GM19397 (cell line): ENCODE measurements around the gene TMIGD2.

Experiments
- ATAC-seq: cut with Tn5 transposase; IDR thresholded peaks from one replicate; pipeline ENCODE4 v1.9.1; 2021; ENCODE audit warnings: mild to moderate bottlenecking, moderate library complexity; ENCODE audit not compliant: unreplicated experiment

TMIGD2 gene

DNA sequence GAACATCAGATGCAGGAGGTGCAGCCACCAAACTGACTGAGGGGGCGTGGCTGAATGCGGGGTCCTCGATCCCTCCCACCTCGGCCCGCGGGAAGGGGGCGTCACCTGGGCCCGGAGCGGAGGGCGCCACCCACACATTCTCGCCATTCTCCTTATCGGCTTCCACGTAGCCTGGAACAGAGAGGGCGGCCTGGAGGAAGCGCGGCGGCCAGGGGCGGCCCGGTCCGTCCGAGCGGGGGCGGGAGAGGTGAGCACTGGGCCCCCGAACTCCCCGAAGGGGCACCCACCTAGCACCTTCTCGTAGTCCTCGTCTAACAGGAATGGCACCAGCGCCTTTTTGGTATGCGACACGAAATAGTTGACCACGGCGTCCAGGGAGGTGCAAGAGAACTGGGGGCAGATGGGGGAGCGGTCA is 24.7 kb upstream of the TMIGD2 start:
- no peak for ATAC-seq

DNA sequence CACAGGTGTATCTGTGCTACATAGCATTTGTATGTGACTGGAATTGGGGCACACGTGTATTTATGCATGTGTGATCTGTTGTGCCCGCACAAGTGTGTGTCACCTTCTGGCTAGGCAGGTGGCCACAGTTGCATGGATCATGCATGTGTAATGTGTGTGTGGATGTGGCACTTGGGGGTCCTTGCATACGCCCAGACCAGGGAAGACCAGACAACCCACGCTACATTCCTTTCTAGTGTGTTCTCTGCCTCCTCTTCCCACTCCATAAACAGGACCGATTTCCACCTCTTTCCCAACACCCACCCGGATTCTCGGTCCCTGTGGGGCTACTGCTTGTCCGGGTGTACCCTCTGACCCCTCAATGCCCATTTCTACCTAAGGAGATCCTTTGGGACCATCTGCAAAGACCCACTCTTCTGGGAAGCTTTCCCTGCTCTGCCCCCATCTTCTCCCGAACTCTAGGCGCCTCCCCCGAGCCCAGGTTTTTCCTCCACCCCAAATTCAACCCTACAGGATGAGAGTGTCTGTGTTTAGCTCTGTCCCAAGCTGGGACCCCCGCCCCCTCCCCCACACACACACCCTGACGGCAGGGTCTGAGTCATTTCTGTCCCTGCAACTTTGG is 24.1 kb upstream of the TMIGD2 start:
- no peak for ATAC-seq

DNA sequence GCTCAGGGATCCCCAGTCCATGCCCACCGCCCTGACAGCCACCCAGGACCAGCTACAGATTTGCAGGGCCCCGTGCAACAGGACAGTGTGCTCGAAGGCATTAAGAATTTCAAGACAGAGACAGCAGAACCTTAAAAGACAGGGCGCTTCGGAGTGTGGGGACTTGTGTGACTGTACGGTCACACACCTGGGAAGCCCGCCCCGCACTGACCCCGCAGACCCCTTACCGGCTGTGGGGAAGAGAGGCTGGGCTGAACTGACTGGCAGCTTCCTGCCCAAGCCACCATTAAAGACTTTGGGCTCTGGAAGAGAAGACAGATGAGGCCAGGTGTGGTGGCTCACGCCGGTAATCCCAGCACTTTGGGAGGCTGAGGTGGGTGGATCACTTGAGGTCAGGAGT is 22.0 kb upstream of the TMIGD2 start:
- ATAC-seq: no peak

DNA sequence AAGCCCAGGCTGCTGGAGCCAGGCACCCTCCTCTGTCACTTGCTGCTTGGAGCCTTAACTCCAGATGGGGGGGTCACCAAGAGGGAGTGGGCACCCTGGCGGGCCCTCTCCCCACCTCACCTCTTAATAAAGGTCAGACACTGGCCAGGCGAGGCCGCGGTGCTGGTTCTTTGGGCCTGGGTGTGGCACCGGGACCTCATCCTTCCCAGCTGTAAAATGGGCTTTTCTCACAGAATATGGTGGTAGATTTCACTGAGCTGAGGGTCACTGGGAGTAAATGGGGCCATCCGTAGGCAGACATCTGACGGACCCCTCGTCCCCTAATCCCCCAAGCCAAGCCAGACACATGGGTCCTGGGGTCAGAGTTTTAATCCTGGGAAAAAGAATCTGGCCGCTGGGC is 21.5 kb upstream of the TMIGD2 start:
- no peak for ATAC-seq

DNA sequence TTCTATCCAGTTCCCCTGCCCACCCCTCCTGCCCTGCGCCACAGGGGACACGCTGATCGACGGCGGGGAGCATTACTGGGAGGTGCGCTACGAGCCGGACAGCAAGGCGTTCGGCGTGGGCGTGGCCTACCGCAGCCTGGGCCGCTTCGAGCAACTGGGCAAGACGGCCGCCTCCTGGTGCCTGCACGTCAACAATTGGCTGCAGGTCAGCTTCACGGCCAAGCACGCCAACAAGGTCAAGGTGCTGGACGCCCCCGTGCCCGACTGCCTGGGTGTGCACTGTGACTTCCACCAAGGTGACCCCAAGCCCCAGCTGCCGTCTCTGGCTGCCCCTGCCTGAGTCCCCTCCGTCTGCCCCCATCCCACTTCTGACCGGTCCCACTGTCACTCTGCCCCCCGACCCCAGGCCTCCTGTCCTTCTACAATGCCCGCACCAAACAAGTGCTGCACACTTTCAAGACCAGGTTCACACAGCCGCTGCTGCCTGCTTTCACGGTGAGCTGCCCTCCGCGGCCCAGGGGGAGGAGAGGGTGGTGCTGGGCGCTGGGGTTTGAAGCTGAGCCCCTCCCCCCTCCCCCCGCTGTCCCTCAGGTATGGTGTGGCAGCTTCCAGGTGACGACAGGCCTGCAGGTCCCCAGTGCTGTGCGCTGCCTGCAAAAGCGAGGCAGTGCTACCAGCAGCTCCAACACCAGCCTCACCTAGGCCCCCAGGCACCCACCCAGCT is 20.9 kb upstream of the TMIGD2 start:
- ATAC-seq: no peak

DNA sequence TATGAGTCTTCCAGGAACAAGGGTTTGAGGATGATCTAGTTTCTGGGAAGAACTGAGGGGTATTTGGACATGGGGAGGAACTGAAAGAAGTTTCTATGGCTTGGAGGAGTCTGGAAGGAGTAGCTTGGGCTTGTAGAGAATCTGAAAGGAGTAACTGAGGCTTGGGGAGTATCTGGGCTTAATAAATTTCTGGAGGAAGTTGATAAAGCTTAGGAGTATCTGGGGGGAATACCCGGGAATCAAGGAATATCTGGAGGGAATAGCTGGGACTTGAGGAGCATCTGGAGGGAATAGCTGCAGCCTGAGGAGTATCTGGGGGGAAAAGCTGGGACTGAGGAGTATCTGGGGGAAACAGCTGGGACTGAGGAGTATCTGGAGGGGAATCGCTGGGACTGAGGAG is 18.2 kb upstream of the TMIGD2 start:
- ATAC-seq: no peak

DNA sequence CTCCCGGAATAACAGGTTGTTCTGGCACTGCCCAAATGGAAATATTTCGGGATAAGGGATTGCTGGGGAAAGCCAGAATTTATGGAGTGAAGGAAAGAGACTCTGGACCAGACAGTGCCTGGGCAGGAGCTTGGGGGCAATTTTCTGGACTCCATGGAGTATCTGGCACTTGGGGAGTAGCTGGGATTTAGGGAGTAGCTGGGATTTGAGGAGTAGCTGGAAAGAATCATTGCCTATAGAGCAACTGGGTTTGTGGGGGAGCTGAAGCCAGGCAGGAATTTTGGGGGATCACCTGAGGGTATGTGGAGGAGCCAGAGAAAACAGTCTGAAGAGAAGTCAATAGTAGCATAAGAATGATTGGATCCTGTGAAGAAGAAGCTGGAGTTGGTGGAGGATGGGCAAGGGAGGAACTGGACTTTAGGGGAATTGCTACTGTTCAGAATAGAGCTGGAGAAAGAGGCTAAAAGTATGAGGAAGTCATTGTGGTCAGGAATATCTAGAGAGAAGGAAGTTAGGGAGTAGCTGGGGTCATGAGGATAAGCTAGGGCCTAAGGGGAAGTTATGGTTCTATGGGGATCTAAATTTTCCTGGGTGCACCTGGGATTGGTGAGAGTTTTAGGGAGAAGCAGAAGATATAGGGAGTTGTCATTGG is 17.0 kb upstream of the TMIGD2 start:
- ATAC-seq: no peak

DNA sequence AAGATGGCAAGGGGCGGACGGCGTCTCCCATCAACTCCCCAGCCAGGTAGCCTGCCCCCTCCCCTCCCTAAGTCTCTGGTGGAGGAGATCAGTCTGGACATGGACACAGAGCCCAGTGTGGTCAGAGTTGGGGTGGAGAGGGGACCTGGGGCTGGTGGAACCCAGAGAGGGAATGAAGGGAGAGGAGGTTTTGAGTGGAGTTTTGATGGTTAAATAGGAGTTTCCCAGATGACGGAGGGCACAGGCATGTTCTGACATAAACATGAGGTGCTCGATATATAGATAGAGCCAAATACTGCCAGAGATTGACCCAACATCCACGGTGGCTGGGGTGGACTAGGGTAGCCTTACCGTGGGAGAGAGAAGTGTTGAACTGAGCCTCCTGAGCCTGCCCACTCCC is 16.3 kb upstream of the TMIGD2 start:
- no peak for ATAC-seq

DNA sequence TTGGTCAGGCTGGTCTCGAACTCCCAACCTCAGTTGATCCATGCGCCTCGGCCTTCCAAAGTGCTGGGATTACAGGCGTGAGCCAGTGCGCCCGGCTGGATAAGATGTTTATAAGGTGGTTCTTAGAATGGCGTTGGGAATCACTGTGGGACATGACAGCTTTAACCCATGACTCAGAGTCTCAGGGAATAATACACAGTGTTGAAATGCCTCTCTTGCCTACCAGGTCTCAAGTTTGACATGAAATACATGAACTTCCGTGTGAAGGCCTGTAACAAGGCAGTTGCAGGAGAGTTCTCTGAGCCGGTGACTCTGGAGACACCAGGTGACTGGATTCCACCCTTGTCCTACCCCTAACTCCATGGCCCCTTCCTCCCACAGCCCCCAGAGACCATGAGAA is 14.8 kb upstream of the TMIGD2 start:
- no peak for ATAC-seq

DNA sequence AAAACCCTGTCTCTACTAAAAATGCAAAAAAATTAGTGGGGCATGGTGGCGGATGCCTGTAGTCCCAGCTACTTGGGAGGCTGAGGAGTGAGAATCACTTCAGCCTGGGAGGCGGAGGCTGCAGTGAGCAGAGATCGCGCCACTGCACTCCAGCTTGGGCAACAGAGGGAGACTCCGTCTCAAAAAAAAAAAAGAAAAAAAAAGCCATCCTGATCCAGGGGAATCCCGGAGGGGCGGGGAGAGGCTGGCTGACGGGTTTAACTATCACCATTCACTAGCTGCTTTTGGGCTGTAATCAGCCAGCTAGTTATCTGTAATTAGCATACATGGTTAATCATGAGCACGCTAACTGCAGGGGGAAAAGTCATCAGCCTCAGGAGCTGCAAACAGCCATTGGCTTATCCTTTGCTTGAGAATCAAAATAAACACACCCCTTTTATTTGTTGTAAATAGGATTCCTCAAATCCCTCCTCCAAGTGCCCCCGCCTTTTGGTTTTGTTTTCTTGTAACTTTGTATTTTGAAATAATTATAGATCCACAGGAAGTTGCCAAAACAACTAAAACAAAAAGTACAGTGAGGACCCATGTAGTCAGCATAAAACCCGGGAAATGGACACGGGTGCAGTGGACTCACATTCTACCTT is 11.8 kb upstream of the TMIGD2 start:
- no peak for ATAC-seq

DNA sequence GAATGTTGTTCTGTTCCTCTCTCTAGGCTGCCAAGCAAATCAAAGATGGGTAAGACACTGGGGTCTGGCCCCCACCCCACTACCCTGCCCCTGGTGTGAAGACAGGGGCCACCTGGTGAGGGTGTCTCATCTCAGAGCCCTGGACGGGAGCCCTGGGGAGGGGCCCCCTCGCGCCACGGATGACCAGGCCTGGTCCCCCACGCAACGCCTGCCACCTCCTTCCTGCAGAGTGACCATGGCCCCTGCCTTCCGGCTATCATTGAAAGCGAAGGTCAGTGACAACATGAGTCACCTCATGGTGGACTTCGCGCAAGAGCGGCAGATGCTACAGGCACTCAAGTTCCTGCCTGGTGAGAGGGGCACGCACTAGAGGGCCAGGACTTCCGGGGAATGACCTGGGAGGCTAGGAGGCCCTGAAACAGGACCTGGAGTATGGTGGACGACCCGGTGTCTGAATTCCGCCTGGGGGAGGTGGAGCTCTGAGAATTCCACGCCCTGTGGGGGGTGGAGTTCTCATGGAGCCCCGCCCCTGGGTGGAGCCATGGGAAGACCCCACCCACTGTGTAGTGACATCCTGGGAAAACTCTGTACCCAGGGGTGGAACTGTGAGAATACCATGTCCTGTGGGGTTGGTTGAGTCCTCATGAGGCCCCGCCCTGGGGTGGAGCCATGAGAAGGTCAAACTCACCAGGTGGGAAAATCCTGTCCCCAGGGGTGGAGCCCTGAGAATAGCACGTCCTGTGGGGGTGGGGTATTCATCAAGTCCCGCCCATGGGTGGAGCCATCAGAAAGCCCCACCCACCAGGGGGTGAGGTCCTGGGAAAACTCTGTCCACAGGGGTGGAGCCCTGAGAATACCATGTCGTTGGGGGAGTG is 8.3 kb upstream of the TMIGD2 start:
- ATAC-seq: no peak

DNA sequence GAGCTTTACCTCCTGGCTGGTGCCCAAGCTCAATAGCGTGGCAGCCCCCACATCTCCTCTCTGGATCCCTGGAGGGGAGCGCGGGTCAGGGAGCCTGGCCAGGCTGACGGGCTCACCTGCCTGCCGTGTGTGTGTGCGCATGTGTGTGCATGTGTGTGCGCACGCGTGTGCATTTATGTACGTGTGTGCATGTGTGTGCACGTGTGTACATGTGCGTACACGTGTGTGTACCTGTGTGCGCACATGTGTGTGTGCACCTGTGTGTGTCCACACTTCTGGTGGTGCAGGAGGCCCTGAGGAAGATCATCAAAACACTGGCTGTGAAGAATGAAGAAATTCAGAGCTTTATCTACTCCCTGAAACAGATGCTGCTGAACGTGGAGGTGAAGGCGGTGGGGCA is 3.5 kb upstream of the TMIGD2 start:
- ATAC-seq: no peak

DNA sequence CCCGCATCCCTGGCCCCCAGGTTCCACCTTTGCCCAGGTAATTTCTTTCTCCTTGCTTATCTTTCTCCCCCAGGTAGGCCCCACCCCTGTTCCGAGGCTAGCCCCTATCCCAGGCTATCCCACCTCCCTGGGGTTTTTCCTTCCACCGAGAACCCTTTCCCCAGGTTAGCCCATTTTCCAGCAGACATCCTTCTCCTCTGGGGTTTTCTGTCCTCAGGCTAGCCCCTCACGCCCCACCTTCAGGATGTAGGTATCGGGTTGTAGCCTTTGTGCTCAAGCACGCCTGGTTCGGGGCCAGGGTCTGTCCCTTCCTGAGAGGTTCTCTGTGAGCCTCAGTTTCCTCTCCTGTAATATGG is 3.0 kb upstream of the TMIGD2 start:
- ATAC-seq: no peak

DNA sequence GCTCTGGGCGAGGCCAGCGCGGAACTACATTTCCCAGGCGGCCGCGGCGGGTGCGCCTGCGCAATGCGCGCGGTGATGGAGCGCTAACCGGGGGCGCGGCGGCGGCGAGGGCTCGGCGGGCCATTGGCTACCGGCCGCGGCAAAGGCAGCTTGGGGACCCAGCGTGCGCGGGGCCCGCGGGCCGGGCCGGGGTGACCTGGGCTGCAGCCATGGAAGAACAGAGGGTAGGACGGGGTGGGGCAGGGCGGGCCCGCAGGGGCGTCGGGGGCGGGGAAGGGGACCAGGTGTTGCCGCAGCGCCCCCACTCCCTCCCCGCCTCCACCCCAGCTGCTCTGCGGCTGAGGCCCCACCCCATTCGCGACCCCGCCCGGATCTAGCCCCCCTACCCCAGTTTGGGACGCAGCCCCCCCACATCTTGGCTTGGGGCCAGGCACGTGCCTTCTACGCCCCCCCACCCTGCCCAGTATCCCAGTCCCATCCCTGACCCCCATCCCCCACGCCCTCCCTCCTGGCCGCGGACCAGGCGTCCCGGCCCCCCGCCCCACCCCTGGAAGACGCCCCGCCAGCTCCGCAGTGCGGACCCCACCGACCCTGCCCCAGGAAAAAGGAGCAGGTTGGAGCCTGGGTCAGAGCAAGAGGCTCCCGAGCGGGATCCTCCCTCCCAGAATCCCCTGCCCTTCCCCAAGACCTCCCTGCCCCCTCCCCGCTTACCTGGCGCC is 2.5 kb upstream of the TMIGD2 start, which contains the start of gene FSD1:
FSD1 (plus strand) TSS at position 61 of the 719 bp plus-strand sequence; CDS start at position 210, 149 bp downstream.
- no peak for ATAC-seq

DNA sequence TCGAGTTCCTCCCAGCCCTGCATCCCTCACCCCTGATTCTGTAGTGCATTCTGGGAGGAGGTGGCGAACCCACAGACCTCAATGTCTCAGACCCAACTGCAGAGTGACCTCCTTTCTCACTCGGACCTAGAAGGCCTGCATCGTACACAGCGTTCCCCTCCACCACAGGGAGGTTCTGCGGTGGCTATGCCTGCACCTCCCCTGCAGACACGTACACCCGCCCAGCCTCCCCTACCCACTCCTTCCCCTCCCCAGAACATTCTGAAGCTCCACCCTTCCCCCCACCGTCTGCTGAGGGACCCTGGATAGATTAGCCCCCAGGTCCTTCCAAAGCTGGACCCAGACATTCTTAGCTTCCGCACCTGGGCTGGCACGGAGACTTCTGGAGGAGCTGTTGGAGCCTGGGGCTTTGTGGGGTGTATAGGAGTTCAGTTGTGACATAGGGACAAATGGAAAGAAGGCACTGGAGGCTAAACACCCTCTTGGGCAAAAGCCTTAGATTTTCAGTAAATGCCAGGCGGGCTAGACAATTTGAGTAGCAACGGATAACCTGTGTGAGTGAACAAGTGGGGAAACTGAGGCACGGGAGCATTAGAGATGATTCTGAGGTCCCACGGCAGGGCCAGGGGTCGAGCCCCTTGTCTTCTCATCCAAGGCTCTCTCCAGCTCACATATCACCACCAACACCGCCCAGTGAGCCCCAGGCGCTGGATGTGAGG is 1.8 kb upstream of the TMIGD2 start:
- ATAC-seq: no peak

DNA sequence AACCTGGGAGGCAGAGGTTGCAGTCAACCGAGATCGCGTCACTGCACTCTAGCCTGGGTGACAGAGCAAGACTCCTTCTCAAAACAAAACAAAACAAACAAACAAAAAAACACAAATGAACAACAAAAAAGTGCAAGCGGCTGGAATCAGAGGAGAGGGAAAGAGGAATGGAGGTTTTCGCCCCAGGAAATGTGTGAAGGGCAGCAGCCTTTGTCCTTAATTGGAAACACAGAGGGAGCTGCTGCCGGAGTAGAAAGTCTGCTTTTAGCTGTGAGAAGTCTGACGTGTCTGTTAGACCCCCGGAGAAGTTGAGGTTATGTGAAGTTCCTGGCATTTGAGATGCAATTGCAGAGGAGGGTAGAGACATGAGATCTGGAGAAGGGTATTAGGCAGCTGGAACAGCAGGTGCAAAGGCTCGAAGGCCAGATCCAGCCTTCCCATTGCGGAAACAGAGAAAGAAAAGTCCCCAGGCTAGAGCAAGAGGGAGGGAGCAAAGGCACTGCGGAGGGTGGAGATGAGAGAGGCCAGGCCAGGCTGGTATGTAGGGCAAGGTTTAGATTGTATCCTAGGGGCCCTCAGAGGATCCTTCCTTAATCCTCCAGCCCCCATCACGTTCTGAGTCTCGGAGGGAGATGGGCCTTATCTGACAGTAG is 473 bp downstream of the TMIGD2 start:
- ATAC-seq: no peak

DNA sequence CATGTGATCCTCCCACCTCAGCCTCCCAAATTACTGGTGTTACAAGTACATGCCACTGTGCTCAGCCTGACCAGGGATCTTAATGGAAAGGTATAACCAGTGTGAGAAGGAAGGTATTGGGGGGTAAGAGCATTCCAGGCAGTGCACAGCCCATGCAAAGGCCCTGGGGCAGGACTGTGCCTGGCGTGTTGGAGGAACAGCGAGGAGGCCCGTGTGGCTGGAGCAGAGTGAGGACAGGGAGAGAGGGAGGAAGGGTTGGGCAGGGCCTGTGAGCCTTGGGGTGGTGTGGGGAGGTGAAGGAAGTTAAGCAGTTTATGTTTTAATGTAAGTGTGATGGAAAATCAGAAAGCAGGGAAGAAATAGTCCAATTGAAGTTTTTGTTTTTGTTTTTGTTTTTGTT is 1.6 kb downstream of the TMIGD2 start:
- no peak for ATAC-seq

DNA sequence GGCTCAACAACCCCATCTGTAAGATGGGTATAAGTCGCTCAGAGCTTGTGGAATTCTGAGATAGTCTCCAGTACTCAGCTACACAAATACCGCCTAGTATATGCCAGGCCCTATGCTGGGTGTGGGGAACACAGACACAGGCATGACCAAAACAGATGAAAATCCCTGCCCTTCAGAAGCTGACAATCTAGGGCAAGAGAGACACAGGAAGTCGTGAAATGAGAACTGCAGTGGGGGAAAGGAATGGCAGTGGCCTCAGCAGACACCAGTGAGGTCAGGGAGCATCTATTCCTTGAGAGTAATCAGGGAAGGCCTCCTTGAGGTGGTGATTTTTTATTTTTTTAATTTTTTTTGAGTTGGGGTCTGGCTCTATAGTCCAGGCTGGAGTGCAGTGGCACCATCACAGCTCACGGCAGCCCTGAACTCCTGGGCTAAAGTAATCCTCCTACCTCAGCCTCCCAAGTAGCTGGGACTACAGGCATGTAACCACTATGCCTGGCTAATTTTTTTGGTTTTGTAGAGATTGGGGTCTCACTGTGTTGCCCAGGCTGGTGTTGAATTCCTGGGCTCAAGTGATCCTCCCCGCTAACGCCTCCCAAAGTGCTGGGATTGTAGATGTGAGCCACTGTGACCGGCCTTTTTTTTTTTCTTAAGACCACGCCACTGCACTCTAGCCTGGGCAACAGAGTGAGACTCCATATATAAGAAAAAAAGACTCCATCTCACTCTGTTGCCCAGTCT is 3.2 kb downstream of the TMIGD2 start:
- ATAC-seq: no peak
